GM12875 (cell line): Measurements from ENCODE around the gene MYO5A.
"Not testable (repeated sequence)": the region's sequence is repeated elsewhere in the genome, so short reads cannot be mapped to it uniquely, and the experiment has no call there.

Experiments used
- H3K4me3 ChIP-seq: one replicate; pipeline ENCODE4 v1.5.1; 2011; ENCODE audit warnings: low read depth, low read length, control low read depth
- TF ChIP-seq, protein P1 (sequence below): IDR thresholded peaks from 2 replicates; pipeline ENCODE4 v1.5.1; 2011; ENCODE audit warnings: low read depth, mild to moderate bottlenecking, control low read depth, inconsistent platforms, low read length, moderate library complexity, borderline replicate concordance; ENCODE audit not compliant: insufficient read depth

The MYO5A gene

DNA sequence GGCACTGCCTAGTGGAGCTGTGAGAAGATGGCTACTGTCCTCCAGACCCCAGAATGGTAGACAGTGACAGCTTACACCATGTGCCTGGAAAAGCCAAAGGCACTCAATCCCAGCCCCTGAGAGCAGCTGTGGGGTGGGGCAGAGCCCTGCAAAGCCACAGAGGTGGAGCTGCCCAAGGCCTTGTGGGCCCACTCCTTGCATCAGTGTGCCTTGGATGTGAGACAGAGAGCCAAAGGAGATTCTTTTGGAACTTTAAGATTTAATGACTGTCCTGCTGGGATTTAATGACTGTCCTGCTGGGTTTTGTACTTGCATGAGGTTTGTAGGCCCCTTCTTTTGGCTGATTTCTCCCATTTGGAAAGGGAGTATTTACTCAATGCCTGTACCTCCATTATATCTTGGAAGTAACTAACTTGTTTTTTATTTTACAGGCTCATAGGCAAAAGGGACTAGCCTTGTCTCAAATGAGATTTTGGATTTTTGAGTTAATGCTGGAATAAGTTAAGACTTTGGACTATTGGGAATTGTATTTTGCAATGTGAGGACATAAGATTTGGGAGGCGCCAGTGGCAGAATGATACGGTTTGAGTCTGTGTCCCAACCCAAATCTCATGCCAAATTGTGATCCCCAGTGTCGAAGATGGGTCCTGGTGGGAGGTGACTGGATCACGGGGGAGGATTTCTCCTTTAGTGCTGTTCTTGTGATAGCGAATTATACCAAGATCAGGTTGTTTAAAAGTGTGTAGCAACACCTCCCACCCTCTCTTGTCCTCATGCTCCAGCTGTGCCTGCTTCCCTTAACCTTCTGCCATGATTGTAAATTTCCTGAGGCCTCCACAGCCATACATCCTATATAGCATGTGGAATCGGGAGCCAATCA is 80.4 kb downstream of the MYO5A start:
- H3K4me3 ChIP-seq = no peak overlapping the region
- TF ChIP-seq, protein P1, sequence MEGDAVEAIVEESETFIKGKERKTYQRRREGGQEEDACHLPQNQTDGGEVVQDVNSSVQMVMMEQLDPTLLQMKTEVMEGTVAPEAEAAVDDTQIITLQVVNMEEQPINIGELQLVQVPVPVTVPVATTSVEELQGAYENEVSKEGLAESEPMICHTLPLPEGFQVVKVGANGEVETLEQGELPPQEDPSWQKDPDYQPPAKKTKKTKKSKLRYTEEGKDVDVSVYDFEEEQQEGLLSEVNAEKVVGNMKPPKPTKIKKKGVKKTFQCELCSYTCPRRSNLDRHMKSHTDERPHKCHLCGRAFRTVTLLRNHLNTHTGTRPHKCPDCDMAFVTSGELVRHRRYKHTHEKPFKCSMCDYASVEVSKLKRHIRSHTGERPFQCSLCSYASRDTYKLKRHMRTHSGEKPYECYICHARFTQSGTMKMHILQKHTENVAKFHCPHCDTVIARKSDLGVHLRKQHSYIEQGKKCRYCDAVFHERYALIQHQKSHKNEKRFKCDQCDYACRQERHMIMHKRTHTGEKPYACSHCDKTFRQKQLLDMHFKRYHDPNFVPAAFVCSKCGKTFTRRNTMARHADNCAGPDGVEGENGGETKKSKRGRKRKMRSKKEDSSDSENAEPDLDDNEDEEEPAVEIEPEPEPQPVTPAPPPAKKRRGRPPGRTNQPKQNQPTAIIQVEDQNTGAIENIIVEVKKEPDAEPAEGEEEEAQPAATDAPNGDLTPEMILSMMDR = no peak

GRCh38 chr15:52445954-52446353 is 82.7 kb downstream of the MYO5A start:
- TF ChIP-seq, protein P1 = no peak
- H3K4me3 ChIP-seq = no peak overlapping the region

- TF ChIP-seq, protein P1 = no peak
These were observed 83.1 kb downstream of the MYO5A start for GRCh38 chr15:52445553-52445952.

DNA sequence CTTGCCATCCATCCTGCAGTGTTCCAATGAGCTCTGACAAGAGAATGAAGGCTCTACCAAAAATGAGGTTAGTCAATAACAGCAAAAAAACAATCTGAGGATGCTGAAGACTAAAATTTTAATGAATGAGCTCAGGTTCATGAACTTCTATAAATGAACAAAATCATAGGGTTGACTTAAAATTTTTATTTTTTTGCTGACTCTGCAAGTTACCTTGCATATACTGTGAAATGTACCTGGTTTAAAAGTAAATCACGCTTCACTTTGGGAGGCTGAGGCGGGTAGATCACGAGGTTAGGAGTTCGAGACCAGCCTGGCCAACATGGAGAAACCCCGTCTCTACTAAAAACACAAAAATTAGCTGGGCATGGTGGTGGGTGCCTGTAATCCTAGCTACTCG is 85.5 kb downstream of the MYO5A start:
- not testable (repeated sequence) for H3K4me3 ChIP-seq

More at GRCh38 chr15:52445553-52445952, 83.1 kb downstream of the MYO5A start:
- no peak overlapping the region for H3K4me3 ChIP-seq

- no peak overlapping the region for H3K4me3 ChIP-seq
- TF ChIP-seq, protein P1 = no peak
These were observed 86.8 kb downstream of the MYO5A start for GRCh38 chr15:52441841-52442240.

- TF ChIP-seq, protein P1 = no peak
- no peak overlapping the region for H3K4me3 ChIP-seq
These were observed 87.7 kb downstream of the MYO5A start for GRCh38 chr15:52440946-52441345.

- TF ChIP-seq, protein P1 = no peak
These were observed 88.3 kb downstream of the MYO5A start for GRCh38 chr15:52440414-52440813.

DNA sequence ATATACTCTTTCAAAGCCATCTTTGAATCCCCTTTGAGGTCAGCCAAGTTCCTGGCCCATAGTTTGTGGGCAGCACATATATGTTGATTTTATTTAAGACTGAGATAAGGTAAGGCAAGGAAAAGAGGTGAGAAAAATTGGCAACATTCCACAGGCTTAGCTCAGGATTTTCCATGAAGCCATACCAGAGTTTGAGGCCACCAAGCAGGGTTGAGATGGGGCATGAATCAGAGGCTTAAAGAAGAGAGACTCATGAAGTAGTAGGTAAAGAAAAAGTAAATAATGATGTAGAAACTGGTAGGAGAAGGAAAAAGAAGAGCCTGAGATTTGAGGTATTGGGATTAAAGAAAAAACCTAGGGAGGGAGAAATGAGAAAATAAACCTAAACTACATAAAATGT is 89.2 kb downstream of the MYO5A start:
- no peak overlapping the region for H3K4me3 ChIP-seq
- TF ChIP-seq, protein P1 = no peak

More at GRCh38 chr15:52440414-52440813, 88.3 kb downstream of the MYO5A start:
- no peak overlapping the region for H3K4me3 ChIP-seq

GRCh38 chr15:52439042-52439441 is 89.6 kb downstream of the MYO5A start:
- not testable (repeated sequence) for H3K4me3 ChIP-seq
